ENCODE results near the gene LRRIQ1. TPM values are rescaled to one million over a fixed set of nuclear protein-coding genes. Genes with fewer than 3 reads are reported as not detected.

The LRRIQ1 gene
- total RNA-seq, 3 donors from 2014 or later (not counting 1 experiment from before 2014, with no cell fraction given), result not detected

GRCh38 chr12:85007836-85008235, 28.3 kb upstream of the LRRIQ1 start:
- Histone ChIP-seq H3K4me1 (ENCODE audit: control insufficient read depth, insufficient read depth, low read length) (no peaks in the 10 kb centered on the region), H3K9me3 (ENCODE audit: control insufficient read depth, insufficient read depth, low read length) (no peaks in the 10 kb centered on the region), H3K27me3 (ENCODE audit: control insufficient read depth, insufficient read depth, low read length) (no peaks in the 10 kb centered on the region), H3K36me3 (ENCODE audit: control insufficient read depth, insufficient read depth, low read length) (no peaks in the 10 kb centered on the region), H3K4me3 (ENCODE audit: low read length) (no peak overlapping the region), H3K27ac (ENCODE audit: low read length) (no peak overlapping the region)
- Mint-ChIP-seq H3K4me3 (no peak overlapping the region), H3K27me3 (ENCODE audit: low read depth in 2 of 2) (no peaks in the 10 kb centered on the region), H3K36me3 (no peaks in the 10 kb centered on the region), H3K27ac (no peak overlapping the region), H3K4me1 (no peaks in the 10 kb centered on the region), H3K9me3 (peaks cover 2 to 5% of the 10 kb centered on the region in 2 donors)
- ATAC-seq (no peak), DNase-seq (no peak)
- intact Hi-C loops (cut with micrococcal nuclease), result no loop called here
- TF ChIP-seq CTCF (IDR thresholded peaks at IDR 0.05), result no peak
- 44% methylated on average over 4 of the region's 4 CpGs for WGBS (ENCODE audit: insufficient coverage)

- no peak overlapping the region for H3K4me3 Mint-ChIP-seq
- no peak overlapping the region for H3K27ac Mint-ChIP-seq
- intact Hi-C loops (cut with micrococcal nuclease), result no loop called here
- no peaks in the 10 kb centered on the region for H3K4me1 Mint-ChIP-seq
- H3K36me3 Mint-ChIP-seq, result no peaks in the 10 kb centered on the region
- Histone ChIP-seq H3K9me3 (ENCODE audit: control insufficient read depth, insufficient read depth, low read length) (no peaks in the 10 kb centered on the region), H3K4me1 (ENCODE audit: control insufficient read depth, insufficient read depth, low read length) (no peaks in the 10 kb centered on the region), H3K27ac (ENCODE audit: low read length) (no peak overlapping the region), H3K4me3 (ENCODE audit: low read length) (no peak overlapping the region), H3K27me3 (ENCODE audit: control insufficient read depth, insufficient read depth, low read length) (no peaks in the 10 kb centered on the region), H3K36me3 (ENCODE audit: control insufficient read depth, insufficient read depth, low read length) (no peaks in the 10 kb centered on the region)
- H3K27me3 Mint-ChIP-seq (ENCODE audit: low read depth in 2 of 2), result no peaks in the 10 kb centered on the region
- no peak for DNase-seq
- 82% methylated on average over 1 of the region's 1 CpG for WGBS (ENCODE audit: insufficient coverage)
- no peak for ATAC-seq
- H3K9me3 Mint-ChIP-seq, result peaks cover 0 to 3% of the 10 kb centered on the region in 2 donors
- no peak for TF ChIP-seq CTCF (IDR thresholded peaks at IDR 0.05)
These were observed 19.7 kb upstream of the LRRIQ1 start for GRCh38 chr12:85016413-85016812.

- H3K9me3 ChIP-seq (ENCODE audit: control insufficient read depth, insufficient read depth, low read length), result no peaks in the 10 kb centered on the region
- Mint-ChIP-seq H3K4me1 (no peaks in the 10 kb centered on the region), H3K27ac (no peak overlapping the region), H3K36me3 (no peaks in the 10 kb centered on the region), H3K9me3 (peaks cover 0 to 3% of the 10 kb centered on the region in 2 donors), H3K27me3 (ENCODE audit: low read depth in 2 of 2) (no peaks in the 10 kb centered on the region), H3K4me3 (no peak overlapping the region)
- H3K4me3 ChIP-seq (ENCODE audit: low read length), result no peak overlapping the region
- intact Hi-C loops (cut with micrococcal nuclease), result no loop called here
- no peak for ATAC-seq
- no peak for DNase-seq
- no CpG with 5 or more reads among the region's 3 CpGs for WGBS (ENCODE audit: insufficient coverage)
- no peaks in the 10 kb centered on the region for H3K4me1 ChIP-seq (ENCODE audit: control insufficient read depth, insufficient read depth, low read length)
- no peak for TF ChIP-seq CTCF (IDR thresholded peaks at IDR 0.05)
- no peaks in the 10 kb centered on the region for H3K27me3 ChIP-seq (ENCODE audit: control insufficient read depth, insufficient read depth, low read length)
- H3K36me3 ChIP-seq (ENCODE audit: control insufficient read depth, insufficient read depth, low read length), result no peaks in the 10 kb centered on the region
- no peak overlapping the region for H3K27ac ChIP-seq (ENCODE audit: low read length)
These were observed 19.0 kb upstream of the LRRIQ1 start for GRCh38 chr12:85017133-85017532.

- Mint-ChIP-seq H3K27me3 (ENCODE audit: low read depth in 2 of 2) (no peaks in the 10 kb centered on the region), H3K4me1 (no peaks in the 10 kb centered on the region), H3K36me3 (no peaks in the 10 kb centered on the region), H3K9me3 (no peaks in the 10 kb centered on the region), H3K4me3 (no peak overlapping the region), H3K27ac (no peak overlapping the region)
- ATAC-seq (no peak), DNase-seq (no peak)
- intact Hi-C loops (cut with micrococcal nuclease), result no loop called here
- no peak overlapping the region for H3K27ac ChIP-seq (ENCODE audit: low read length)
- TF ChIP-seq CTCF (IDR thresholded peaks at IDR 0.05), result no peak
- H3K9me3 ChIP-seq (ENCODE audit: control insufficient read depth, insufficient read depth, low read length), result no peaks in the 10 kb centered on the region
- H3K27me3 ChIP-seq (ENCODE audit: control insufficient read depth, insufficient read depth, low read length), result no peaks in the 10 kb centered on the region
- H3K4me1 ChIP-seq (ENCODE audit: control insufficient read depth, insufficient read depth, low read length), result no peaks in the 10 kb centered on the region
- H3K4me3 ChIP-seq (ENCODE audit: low read length), result no peak overlapping the region
- H3K36me3 ChIP-seq (ENCODE audit: control insufficient read depth, insufficient read depth, low read length), result no peaks in the 10 kb centered on the region
These were observed 18.5 kb upstream of the LRRIQ1 start for GRCh38 chr12:85017618-85018017.

Measured in natural killer cell (primary cell).